HepG2 (cell line): ENCODE measurements around the gene WNT2B.

Experiments used
- CBX2 ChIP-seq, 2 experiments: fragments of 200-600 bp in 1 of 2; sonication (generic); formaldehyde crosslinking in 1 of 2; IDR thresholded peaks; 2 replicates each; pipeline versions ENCODE4 v1.7.0 to v1.8.1; 2018 to 2022; ENCODE audit warnings: low read depth in 2 of 2, low read length in 1 of 2, mild to moderate bottlenecking in 1 of 2, missing genetic modification reagents in 1 of 2
- CTCF ChIP-seq: sonication (generic); formaldehyde crosslinking; IDR thresholded peaks from 2 replicates; pipeline ENCODE4 v1.5.0; 2020; ENCODE audit warnings: mild to moderate bottlenecking, missing genetic modification reagents, moderate library complexity
- GABPB1 ChIP-seq: IDR thresholded peaks from 2 replicates; pipeline ENCODE4 v1.6.1; 2016; ENCODE audit warnings: mild to moderate bottlenecking, missing genetic modification reagents, moderate library complexity, missing compliant biosample characterization
- MAX ChIP-seq: IDR thresholded peaks from 2 replicates; pipeline ENCODE4 v1.6.1; 2012; ENCODE audit warnings: inconsistent platforms
- MEIS1 ChIP-seq: sonication (generic); formaldehyde crosslinking; IDR thresholded peaks from 2 replicates; pipeline ENCODE4 v1.9.0; 2021; ENCODE audit warnings: mild to moderate bottlenecking, missing genetic modification reagents, moderate library complexity, borderline replicate concordance
- ZNF784 ChIP-seq: sonication (generic); formaldehyde crosslinking; IDR thresholded peaks from 2 replicates; pipeline ENCODE4 v1.5.1; 2020; ENCODE audit warnings: missing genetic modification reagents, mild to moderate bottlenecking, borderline replicate concordance

GRCh38 chr1:112509005-112509659 is 367 bp downstream of the WNT2B start:
- no peak for TF ChIP-seq CTCF
- TF ChIP-seq GABPB1 (CRISPR knock-in tag): no peak
- TF ChIP-seq ZNF784 (CRISPR knock-in tag): no peak
- no peak for TF ChIP-seq CBX2 (IDR thresholded peaks at IDR 0.05; ENCODE audit: low read depth, low read length)
- no peak for TF ChIP-seq CBX2 (CRISPR knock-in tag; IDR thresholded peaks at IDR 0.05; ENCODE audit: low read depth)
- TF ChIP-seq MAX: no peak
- no peak for TF ChIP-seq MEIS1 (CRISPR knock-in tag)
